Progenitor cell of endocrine pancreas (in vitro differentiated cells): Measurements from ENCODE around the gene DDX24. TPM values are rescaled to one million over a fixed set of nuclear protein-coding genes. Genes with fewer than 3 reads are reported as not detected.

ENCODE experiments used
- DNase-seq: peaks from one replicate; pipeline ENCODE4 v3.0.0; 2021; ENCODE audit warnings: low spot score; ENCODE audit not compliant: unreplicated experiment
- H3K27ac Mint-ChIP-seq: 2 replicates; pipeline ENCODE4 v1.8.0; 2021; ENCODE audit warnings: mild to moderate bottlenecking, moderate library complexity, mixed read lengths
- H3K27me3 Mint-ChIP-seq: 2 replicates; pipeline ENCODE4 v1.8.0; 2021; ENCODE audit warnings: mixed read lengths
- H3K36me3 Mint-ChIP-seq: 2 replicates; pipeline ENCODE4 v1.8.0; 2022; ENCODE audit warnings: mixed read lengths; ENCODE audit not compliant: insufficient read depth
- H3K4me1 Mint-ChIP-seq: 2 replicates; pipeline ENCODE4 v1.8.0; 2021; ENCODE audit warnings: low read depth, mixed read lengths
- H3K4me3 Mint-ChIP-seq: 2 replicates; pipeline ENCODE4 v1.8.0; 2021; ENCODE audit warnings: low read depth, mild to moderate bottlenecking, moderate library complexity, mixed read lengths
- H3K9me3 Mint-ChIP-seq: 2 replicates; pipeline ENCODE4 v1.8.0; 2021; ENCODE audit warnings: low read depth, mixed read lengths
- CTCF ChIP-seq: fragments of 200-600 bp; sonication (generic); IDR thresholded peaks from one replicate; pipeline ENCODE4 v1.5.0; 2021; ENCODE audit warnings: antibody characterized with exemption, mild to moderate bottlenecking; ENCODE audit not compliant: unreplicated experiment
- total RNA-seq: library from RNA; stranded (reverse); gene quantifications from 2 replicates; pipeline ENCODE4 v1.2.1, GENCODE V29; 2021

Gene DDX24
- total RNA-seq, 1 donor from 2014 or later = 139 TPM

DNA sequence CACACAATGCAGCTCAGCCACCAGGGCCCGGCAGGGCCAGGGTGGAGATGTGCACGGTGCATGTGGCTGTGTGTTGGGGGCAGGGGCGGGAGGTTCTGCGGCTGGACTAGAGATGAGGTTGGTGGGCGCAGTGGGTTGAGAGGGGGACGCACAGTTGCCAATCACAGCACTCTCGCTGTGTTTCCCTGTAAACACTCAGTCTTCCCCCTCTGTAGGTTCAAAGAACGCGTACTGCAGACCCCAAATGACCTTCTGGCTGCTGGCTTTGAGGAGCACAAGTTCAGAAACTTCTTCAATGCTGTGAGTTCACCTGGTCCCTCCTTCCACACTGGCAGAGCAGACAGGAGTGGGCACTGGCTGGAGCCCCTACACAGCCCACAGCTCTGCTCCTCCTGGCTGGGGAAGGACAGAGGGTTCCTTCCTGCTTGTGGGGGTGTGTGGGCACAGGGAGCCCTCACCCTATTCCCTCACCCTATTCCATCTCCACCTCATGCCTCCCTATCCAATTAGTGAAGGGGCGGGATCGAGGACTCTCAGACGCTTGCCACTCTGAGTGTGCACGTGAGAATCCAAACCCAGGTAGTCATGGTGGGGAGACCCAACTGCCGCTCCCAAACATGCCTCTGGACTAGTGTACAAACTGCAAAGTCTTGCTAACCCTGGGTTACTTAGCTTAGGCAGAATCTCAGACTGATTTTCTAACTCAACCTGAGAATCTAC lies 37.1 kb downstream of the DDX24 start:
- no peaks in the 10 kb centered on the region for H3K27me3 Mint-ChIP-seq
- H3K36me3 Mint-ChIP-seq = peaks cover 9% of the 10 kb centered on the region
- no peak for TF ChIP-seq CTCF
- no peaks in the 10 kb centered on the region for H3K4me1 Mint-ChIP-seq
- no peak for DNase-seq
- no peaks in the 10 kb centered on the region for H3K9me3 Mint-ChIP-seq
- peak overlapping the region; percentile 79 for H3K27ac Mint-ChIP-seq
- no peak overlapping the region for H3K4me3 Mint-ChIP-seq

GRCh38 chr14:94043111-94043755 lies 37.8 kb downstream of the DDX24 start:
- H3K36me3 Mint-ChIP-seq = peaks cover 9% of the 10 kb centered on the region
- TF ChIP-seq CTCF = no peak
- H3K27me3 Mint-ChIP-seq = no peaks in the 10 kb centered on the region
- no peaks in the 10 kb centered on the region for H3K4me1 Mint-ChIP-seq
- H3K9me3 Mint-ChIP-seq = no peaks in the 10 kb centered on the region
- no peak overlapping the region for H3K27ac Mint-ChIP-seq
- H3K4me3 Mint-ChIP-seq = no peak overlapping the region
- DNase-seq = no peak

DNA sequence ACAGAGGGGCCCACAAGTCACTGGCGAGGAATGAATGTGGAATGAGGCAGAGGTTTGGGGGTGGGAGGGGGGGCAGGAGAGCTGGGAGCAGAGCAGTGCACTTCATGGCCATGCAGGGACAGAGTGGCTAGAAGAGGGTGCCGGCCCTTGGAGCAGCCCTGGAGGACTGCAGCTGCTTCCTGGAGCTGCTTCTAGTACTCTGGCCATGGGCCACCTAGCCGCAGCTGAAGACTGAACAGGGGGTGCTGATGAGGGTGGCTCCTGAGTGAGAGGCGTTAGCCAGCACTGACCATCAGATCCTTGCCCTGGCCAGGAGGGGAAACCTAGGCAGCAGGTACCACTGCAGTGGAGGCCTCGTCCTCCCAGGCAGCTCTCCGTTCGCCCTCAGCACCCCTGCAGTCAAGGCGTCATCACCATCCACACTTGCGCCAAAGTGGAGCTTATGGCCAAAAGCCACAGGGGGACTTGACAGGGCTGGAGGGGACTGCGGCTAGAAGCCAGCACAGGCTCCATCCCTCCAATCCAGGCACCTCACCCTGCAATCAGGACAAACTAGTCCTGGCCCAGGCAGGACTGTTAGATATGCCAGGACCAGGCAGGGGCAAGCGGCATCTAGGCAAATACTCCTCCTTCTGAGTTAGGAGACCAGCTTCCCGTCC lies 38.4 kb downstream of the DDX24 start:
- Mint-ChIP-seq H3K9me3 (no peaks in the 10 kb centered on the region), H3K27ac (no peak overlapping the region), H3K4me3 (no peak overlapping the region)

DNA sequence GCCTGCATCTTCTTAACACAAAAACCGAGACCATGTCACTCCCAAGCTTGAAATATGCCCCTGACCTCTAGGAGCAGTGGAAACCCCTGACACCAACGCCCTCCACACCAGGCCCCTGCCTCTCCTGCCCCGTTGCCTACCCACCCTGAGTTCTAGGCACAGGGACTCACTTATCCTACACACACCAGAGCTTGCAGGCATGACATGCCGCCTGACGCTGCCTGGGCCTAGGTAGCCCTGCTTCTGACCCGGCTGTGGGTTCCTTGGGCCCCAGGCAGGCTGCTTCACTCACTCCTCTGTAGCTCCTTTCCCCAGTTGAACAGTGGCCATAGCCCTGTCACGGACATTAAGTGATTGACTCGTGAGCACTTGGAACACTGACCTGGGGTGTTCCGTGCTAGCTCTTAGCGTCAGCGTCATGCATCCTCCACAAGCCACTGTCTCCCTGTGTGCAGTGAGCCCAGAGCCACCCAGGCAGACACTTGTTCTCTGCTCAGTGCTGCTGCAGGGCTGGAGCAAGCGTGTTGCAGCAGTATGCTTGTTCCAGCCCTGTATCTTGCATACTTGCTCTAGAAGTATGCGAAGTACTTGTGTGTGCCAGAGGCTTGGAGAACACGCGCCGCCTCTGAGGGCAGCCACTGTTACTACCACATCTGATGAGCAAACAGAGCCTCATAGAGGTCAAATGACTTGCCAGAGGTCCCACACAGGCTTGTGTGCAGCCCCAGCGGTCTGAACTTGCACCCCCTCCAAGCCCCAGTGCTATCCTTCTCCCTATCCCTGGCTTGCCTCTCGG lies 39.3 kb downstream of the DDX24 start:
- no peak overlapping the region for H3K27ac Mint-ChIP-seq
- no peaks in the 10 kb centered on the region for H3K27me3 Mint-ChIP-seq
- H3K4me3 Mint-ChIP-seq = no peak overlapping the region
- TF ChIP-seq CTCF = no peak
- H3K9me3 Mint-ChIP-seq = no peaks in the 10 kb centered on the region
- DNase-seq = no peak
- no peaks in the 10 kb centered on the region for H3K4me1 Mint-ChIP-seq
- H3K36me3 Mint-ChIP-seq = peaks cover 9% of the 10 kb centered on the region

More for the DNA sequence above, 38.4 kb downstream of the DDX24 start:
- Mint-ChIP-seq H3K36me3 (peaks cover 9% of the 10 kb centered on the region), H3K27me3 (no peaks in the 10 kb centered on the region), H3K4me1 (no peaks in the 10 kb centered on the region)
- TF ChIP-seq CTCF = no peak
- no peak for DNase-seq

- H3K27me3 Mint-ChIP-seq = no peaks in the 10 kb centered on the region
These were observed 40.2 kb downstream of the DDX24 start for GRCh38 chr14:94040796-94041195.

More at GRCh38 chr14:94040796-94041195, 40.2 kb downstream of the DDX24 start:
- Mint-ChIP-seq H3K4me1 (no peaks in the 10 kb centered on the region), H3K9me3 (no peaks in the 10 kb centered on the region), H3K4me3 (no peak overlapping the region), H3K36me3 (peaks cover 11% of the 10 kb centered on the region), H3K27ac (no peak overlapping the region)
- no peak for DNase-seq
- no peak for TF ChIP-seq CTCF
